ENCODE measurements around the gene KIFC3.

KIFC3 gene

GRCh38 chr16:57729182-57729484 is 73.2 kb downstream of the KIFC3 start:
- peaks cover 16% of the 10 kb centered on the region for H3K9me3 Mint-ChIP-seq
- H3K27ac Mint-ChIP-seq: no peak overlapping the region
- no peak for DNase-seq
- H3K4me3 Mint-ChIP-seq: no peak overlapping the region
- peaks cover 14% of the 10 kb centered on the region for H3K36me3 Mint-ChIP-seq (ENCODE audit: low read depth)
- peaks cover 13% of the 10 kb centered on the region for H3K27me3 Mint-ChIP-seq (ENCODE audit: low read depth, poor library complexity)
- peaks cover 27% of the 10 kb centered on the region for H3K4me1 Mint-ChIP-seq
- TF ChIP-seq CTCF (IDR thresholded peaks at IDR 0.05): no peak

- Mint-ChIP-seq H3K9me3 (peaks cover 15% of the 10 kb centered on the region), H3K4me1 (peaks cover 26% of the 10 kb centered on the region), H3K27me3 (ENCODE audit: low read depth, poor library complexity) (peaks cover 13% of the 10 kb centered on the region), H3K36me3 (ENCODE audit: low read depth) (peaks cover 11% of the 10 kb centered on the region), H3K4me3 (no peak overlapping the region), H3K27ac (no peak overlapping the region)
- DNase-seq: no peak
- TF ChIP-seq CTCF (IDR thresholded peaks at IDR 0.05): no peak
These were observed 73.7 kb downstream of the KIFC3 start for GRCh38 chr16:57728336-57729181.

GRCh38 chr16:57727610-57728009 is 74.7 kb downstream of the KIFC3 start:
- no peak for DNase-seq
- Mint-ChIP-seq H3K27ac (no peak overlapping the region), H3K36me3 (ENCODE audit: low read depth) (peaks cover 2% of the 10 kb centered on the region), H3K27me3 (ENCODE audit: low read depth, poor library complexity) (peaks cover 8% of the 10 kb centered on the region), H3K4me1 (peaks cover 26% of the 10 kb centered on the region), H3K9me3 (peaks cover 5% of the 10 kb centered on the region), H3K4me3 (no peak overlapping the region)
- no peak for TF ChIP-seq CTCF (IDR thresholded peaks at IDR 0.05)

- no peak for TF ChIP-seq CTCF (IDR thresholded peaks at IDR 0.05)
- Mint-ChIP-seq H3K36me3 (ENCODE audit: low read depth) (no peaks in the 10 kb centered on the region), H3K9me3 (no peaks in the 10 kb centered on the region), H3K4me1 (peaks cover 35% of the 10 kb centered on the region), H3K4me3 (no peak overlapping the region), H3K27me3 (ENCODE audit: low read depth, poor library complexity) (peaks cover 8% of the 10 kb centered on the region), H3K27ac (no peak overlapping the region)
- no peak for DNase-seq
These were observed 75.8 kb downstream of the KIFC3 start for GRCh38 chr16:57726433-57726947.

GRCh38 chr16:57725976-57726375 is 76.3 kb downstream of the KIFC3 start:
- no peaks in the 10 kb centered on the region for H3K9me3 Mint-ChIP-seq
- H3K4me3 Mint-ChIP-seq: no peak overlapping the region
- no peak for TF ChIP-seq CTCF (IDR thresholded peaks at IDR 0.05)
- peaks cover 8% of the 10 kb centered on the region for H3K27me3 Mint-ChIP-seq (ENCODE audit: low read depth, poor library complexity)
- H3K27ac Mint-ChIP-seq: no peak overlapping the region
- DNase-seq: no peak
- peaks cover 35% of the 10 kb centered on the region for H3K4me1 Mint-ChIP-seq
- H3K36me3 Mint-ChIP-seq (ENCODE audit: low read depth): no peaks in the 10 kb centered on the region

- Mint-ChIP-seq H3K9me3 (no peaks in the 10 kb centered on the region), H3K27ac (no peak overlapping the region), H3K4me1 (peaks cover 35% of the 10 kb centered on the region), H3K36me3 (ENCODE audit: low read depth) (no peaks in the 10 kb centered on the region), H3K4me3 (no peak overlapping the region), H3K27me3 (ENCODE audit: low read depth, poor library complexity) (peaks cover 8% of the 10 kb centered on the region)
- TF ChIP-seq CTCF (IDR thresholded peaks at IDR 0.05): no peak
- DNase-seq: no peak
These were observed 76.7 kb downstream of the KIFC3 start for GRCh38 chr16:57725554-57725953.
